ENCODE results near the gene WWOX. TPM values are rescaled to one million over a fixed set of nuclear protein-coding genes. Genes with fewer than 3 reads are reported as not detected.

The WWOX gene
- total and polyA plus RNA-seq, 2 donors (not counting 1 experiment from before 2014, with no cell fraction given), result 10.5 to 42.3 TPM

- H3K4me1 Mint-ChIP-seq, result no peaks in the 10 kb centered on the region
- ATAC-seq (ENCODE audit: low read depth), result no peak
- Histone ChIP-seq H3K9ac (ENCODE audit: low read length) (no peak overlapping the region), H3K4me1 (ENCODE audit: control insufficient read depth in 2 of 2, insufficient read depth in 2 of 2, low read length in 2 of 2) (no peaks in the 10 kb centered on the region), H4K20me1 (ENCODE audit: control insufficient read depth, insufficient read depth, low read length, poor library complexity, severe bottlenecking) (no peaks in the 10 kb centered on the region), H2AFZ (ENCODE audit: insufficient read depth, low read depth, low read length, poor library complexity, severe bottlenecking) (no peak overlapping the region), H3K27me3 (replicated peaks in 1 of 4; ENCODE audit: control extremely low read depth in 1 of 4, control insufficient read depth in 3 of 4, insufficient read depth in 4 of 4, low read length in 3 of 4) (peaks cover 0 to 2% (median 0%) of the 10 kb centered on the region in 4 experiments), H3K9me3 (ENCODE audit: control extremely low read depth in 1 of 3, control insufficient read depth in 2 of 3, insufficient read depth in 1 of 3, low read length in 2 of 3) (no peaks in the 10 kb centered on the region), H3K4me2 (replicated peaks; ENCODE audit: low read depth, low read length, poor library complexity, severe bottlenecking) (no peak overlapping the region), H3K27ac (ENCODE audit: low read length in 2 of 2) (no peak overlapping the region), H3K4me3 (ENCODE audit: control extremely low read depth in 1 of 5, extremely low read depth in 1 of 5, insufficient read depth in 1 of 5, low read depth in 2 of 5, low read length in 4 of 5) (no peak overlapping the region), H3K79me2 (ENCODE audit: control insufficient read depth, insufficient read depth, low read length) (no peaks in the 10 kb centered on the region), H3K36me3 (replicated peaks in 1 of 2; ENCODE audit: control extremely low read depth in 1 of 2, control insufficient read depth in 1 of 2, extremely low read depth in 1 of 2, insufficient read depth in 2 of 2, low read length in 1 of 2) (no peaks in the 10 kb centered on the region)
- POLR2A ChIA-PET, result no interaction called here
- H3K27ac Mint-ChIP-seq, result no peak overlapping the region
- H3K4me3 Mint-ChIP-seq, result no peak overlapping the region
- H3K9me3 Mint-ChIP-seq (ENCODE audit: insufficient read depth), result no peaks in the 10 kb centered on the region
- intact Hi-C loops (cut with micrococcal nuclease), result no loop called here
- TF ChIP-seq CTCF (IDR thresholded peaks at IDR 0.05) (no peak), EZH2 (IDR thresholded peaks at IDR 0.05; ENCODE audit: borderline replicate concordance, insufficient read depth, low read depth, low read length, poor library complexity, severe bottlenecking) (no peak)
- no peaks in the 10 kb centered on the region for H3K27me3 Mint-ChIP-seq
- CTCF ChIA-PET, result no interaction called here
- no peak for DNase-seq
- WGBS (ENCODE audit: insufficient coverage), result 97% methylated on average over 8 of the region's 9 CpGs
Measured at GRCh38 chr16:78516006-78516736, 416.7 kb downstream of the WWOX start.

- Mint-ChIP-seq H3K4me1 (peaks cover 14% of the 10 kb centered on the region), H3K4me3 (no peak overlapping the region), H3K27me3 (no peaks in the 10 kb centered on the region), H3K27ac (no peak overlapping the region), H3K9me3 (ENCODE audit: insufficient read depth) (no peaks in the 10 kb centered on the region)
- POLR2A ChIA-PET, result no interaction called here
- H4K20me1 ChIP-seq (ENCODE audit: control insufficient read depth, insufficient read depth, low read length, poor library complexity, severe bottlenecking), result no peaks in the 10 kb centered on the region
- H3K9me3 ChIP-seq (ENCODE audit: control extremely low read depth in 1 of 3, control insufficient read depth in 2 of 3, insufficient read depth in 1 of 3, low read length in 2 of 3), result no peaks in the 10 kb centered on the region
- TF ChIP-seq EZH2 (IDR thresholded peaks at IDR 0.05; ENCODE audit: borderline replicate concordance, insufficient read depth, low read depth, low read length, poor library complexity, severe bottlenecking) (no peak), CTCF (IDR thresholded peaks at IDR 0.05) (no peak)
- CTCF ChIA-PET, result no interaction called here
- peaks cover 0 to 3% of the 10 kb centered on the region in 2 donors for H3K4me1 ChIP-seq (ENCODE audit: control insufficient read depth in 2 of 2, insufficient read depth in 2 of 2, low read length in 2 of 2)
- no peaks in the 10 kb centered on the region for H3K36me3 ChIP-seq (replicated peaks in 1 of 2; ENCODE audit: control extremely low read depth in 1 of 2, control insufficient read depth in 1 of 2, extremely low read depth in 1 of 2, insufficient read depth in 2 of 2, low read length in 1 of 2)
- no peaks in the 10 kb centered on the region for H3K79me2 ChIP-seq (ENCODE audit: control insufficient read depth, insufficient read depth, low read length)
- H3K9ac ChIP-seq (ENCODE audit: low read length), result no peak overlapping the region
- no peak overlapping the region for H2AFZ ChIP-seq (ENCODE audit: insufficient read depth, low read depth, low read length, poor library complexity, severe bottlenecking)
- intact Hi-C loops (cut with micrococcal nuclease), result no loop called here
- H3K27me3 ChIP-seq (replicated peaks in 1 of 4; ENCODE audit: control extremely low read depth in 1 of 4, control insufficient read depth in 3 of 4, insufficient read depth in 4 of 4, low read length in 3 of 4), result peaks cover 0 to 2% (median 0%) of the 10 kb centered on the region in 4 experiments
- WGBS (ENCODE audit: insufficient coverage), result no CpG with 5 or more reads among the region's 8 CpGs
- no peak overlapping the region for H3K27ac ChIP-seq (ENCODE audit: low read length in 2 of 2)
- ATAC-seq (ENCODE audit: low read depth) (no peak), DNase-seq (no peak)
- H3K4me3 ChIP-seq (ENCODE audit: control extremely low read depth in 1 of 5, extremely low read depth in 1 of 5, insufficient read depth in 1 of 5, low read depth in 2 of 5, low read length in 4 of 5), result no peak overlapping the region
- no peak overlapping the region for H3K4me2 ChIP-seq (replicated peaks; ENCODE audit: low read depth, low read length, poor library complexity, severe bottlenecking)
Measured at GRCh38 chr16:78519896-78520295, 420.4 kb downstream of the WWOX start.
